GM19328 (cell line): Measurements from ENCODE around the gene IGF1R.

Experiments
- ATAC-seq: cut with Tn5 transposase; IDR thresholded peaks from one replicate; pipeline ENCODE4 v1.9.1; 2021; ENCODE audit warnings: mild to moderate bottlenecking, moderate library complexity; ENCODE audit not compliant: unreplicated experiment

Gene IGF1R

DNA sequence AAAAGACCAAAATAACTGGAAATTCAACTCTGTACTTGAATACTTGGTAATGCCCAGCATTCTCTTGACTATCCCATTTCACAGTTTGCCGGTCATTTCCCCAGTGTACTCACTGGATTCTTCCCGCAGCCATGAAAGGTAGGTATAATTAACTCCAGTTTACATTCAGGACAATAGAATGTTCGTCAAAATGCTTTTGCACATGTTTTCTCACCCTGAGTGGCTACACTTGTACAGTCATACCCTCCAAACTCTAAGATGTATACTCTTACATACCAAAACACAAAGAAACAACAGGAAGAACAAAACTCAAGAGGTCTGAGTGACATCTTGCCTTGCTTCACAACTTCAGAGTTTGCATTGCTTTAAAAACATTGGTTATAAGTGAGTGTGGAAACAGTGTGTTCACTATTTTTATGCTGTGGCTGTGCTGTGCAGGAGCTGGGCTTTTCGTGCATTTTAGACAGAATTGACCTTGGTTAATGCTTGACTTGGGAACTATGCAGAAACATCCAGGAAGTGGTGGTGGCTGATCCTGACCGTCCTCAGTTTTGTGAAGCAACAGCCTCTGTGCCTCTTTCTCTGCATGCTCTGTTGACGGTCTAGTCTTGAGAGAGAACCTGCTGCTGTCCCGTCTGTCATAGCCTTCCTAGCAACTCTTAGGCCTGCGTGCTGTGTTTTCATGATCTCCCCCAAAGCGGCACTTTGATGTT is 90.5 kb downstream of the IGF1R start:
- no peak for ATAC-seq

DNA sequence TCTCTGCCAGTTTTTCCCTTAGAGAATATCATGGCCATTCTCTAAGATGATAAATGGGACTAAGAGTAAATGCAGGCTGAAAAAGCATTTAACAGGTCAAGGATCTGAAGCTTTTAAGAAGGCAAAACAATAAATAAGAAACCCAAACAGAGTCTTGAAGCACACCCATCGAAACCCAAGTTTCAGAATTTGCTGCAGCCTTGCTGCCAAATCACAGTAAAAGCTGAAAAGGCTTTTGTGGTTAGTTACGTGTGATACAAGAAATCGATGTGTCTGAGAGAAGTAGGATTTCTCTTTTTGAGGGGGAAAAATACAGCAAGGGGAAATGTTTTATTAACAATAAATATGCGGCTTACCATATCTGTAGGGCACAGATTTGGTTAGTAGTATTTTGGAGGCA is 92.0 kb downstream of the IGF1R start:
- no peak for ATAC-seq

DNA sequence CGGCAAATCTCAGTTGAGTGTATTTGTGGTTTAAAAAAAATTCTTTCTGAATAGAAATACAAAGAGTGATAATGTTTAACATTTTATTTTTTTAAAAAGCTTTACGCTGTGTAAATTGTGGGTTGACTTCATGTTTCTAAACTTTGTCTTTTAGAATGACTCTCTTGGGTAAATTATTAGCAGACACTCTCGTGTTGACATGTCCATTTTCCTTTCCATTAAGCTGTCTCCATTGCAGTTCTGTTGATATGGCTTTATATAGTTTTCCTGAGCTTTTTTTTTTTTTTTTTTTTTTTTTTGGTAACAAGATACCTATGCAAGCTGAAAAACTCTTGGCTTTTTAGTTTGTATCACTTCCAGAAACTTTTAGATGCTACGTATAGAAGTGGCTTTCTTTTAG is 92.6 kb downstream of the IGF1R start:
- no peak for ATAC-seq

DNA sequence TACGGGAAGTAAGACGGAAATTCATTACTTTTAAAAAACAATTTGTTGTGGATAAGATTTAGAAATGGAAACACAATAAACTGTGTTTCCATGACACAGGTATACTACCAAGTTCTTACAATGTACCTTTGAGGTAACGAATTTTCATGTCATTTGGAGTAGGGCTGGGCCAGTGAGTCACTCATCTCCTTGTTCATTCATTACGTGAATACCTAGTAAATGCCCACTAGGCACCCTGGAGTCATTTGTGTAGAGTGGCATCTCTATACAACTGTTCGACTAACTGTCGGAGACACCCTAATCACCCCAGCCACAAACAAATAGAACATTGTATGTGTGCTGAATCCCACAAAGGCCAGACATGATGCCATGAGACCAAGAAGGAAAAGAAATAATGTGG is 94.8 kb downstream of the IGF1R start:
- ATAC-seq, result no peak

DNA sequence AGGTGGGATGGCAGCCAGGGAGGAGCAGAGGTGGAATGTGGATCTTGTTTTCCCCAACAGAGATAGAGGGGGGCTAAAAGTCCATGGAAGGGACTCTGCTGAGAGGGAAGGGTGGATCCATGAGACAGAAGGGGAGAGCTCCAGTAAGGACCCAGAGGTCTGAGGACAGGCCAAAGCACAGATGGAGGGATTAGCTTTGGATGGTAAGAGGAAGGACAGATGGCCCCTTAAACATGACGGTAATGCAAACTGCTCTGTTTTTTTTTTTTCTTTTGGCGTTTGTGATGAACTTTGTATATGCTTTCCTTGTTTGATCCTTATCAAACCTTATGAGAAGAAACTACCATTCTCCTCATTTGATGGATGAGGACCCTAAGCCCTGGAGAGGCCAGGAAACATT is 96.2 kb downstream of the IGF1R start:
- ATAC-seq, result no peak

DNA sequence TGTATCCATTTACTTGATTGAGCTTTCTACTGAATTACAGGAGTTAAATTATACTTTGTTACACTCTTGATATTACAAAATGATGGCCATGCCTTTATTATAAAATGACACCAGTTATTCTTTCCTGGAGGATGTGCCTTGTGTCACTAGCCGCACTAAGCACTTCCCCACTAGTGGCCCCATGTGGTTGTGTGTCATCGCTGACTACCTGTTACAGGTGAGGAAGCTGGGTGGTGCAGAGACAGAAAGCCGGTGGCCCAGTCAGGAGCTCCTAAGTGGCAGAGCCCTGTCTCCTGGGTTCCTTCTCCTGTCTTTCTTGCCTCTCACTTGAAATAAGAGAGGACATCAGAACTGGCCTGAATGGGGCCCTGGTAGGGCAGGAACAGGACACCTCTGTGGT is 96.8 kb downstream of the IGF1R start:
- no peak for ATAC-seq

DNA sequence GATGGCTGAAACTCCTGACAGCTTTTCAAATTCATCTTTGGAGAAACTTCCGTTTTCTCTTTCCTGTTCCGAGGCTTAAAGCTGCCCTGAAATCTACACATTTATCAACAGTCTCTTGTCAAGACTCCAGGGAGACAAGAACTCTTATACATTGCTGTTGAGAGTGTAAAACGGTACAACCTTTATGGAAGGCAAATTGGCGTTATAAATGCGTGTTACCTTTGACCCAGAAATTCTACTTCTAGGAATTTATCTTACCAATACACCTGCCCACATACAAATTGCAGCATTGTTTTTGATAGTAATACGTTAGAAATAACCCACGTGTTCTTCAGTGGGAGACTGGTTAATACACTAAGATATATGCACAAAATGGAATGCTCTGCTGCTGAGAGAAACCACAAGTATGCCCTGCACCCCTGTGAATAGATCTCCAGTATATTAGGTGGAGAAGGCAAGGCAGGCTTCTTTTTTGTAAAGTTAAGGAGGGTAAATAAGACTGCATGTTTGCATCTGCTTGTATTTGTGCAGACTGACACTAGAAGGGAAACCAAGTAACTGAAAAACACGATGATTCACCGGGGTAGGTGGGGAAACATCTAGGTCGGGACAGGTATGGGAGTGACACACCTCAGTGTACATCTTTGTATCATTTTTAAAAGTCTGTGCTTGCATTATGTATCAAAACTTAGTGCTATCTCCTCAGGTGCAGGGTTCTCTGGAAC is 97.5 kb downstream of the IGF1R start:
- no peak for ATAC-seq

DNA sequence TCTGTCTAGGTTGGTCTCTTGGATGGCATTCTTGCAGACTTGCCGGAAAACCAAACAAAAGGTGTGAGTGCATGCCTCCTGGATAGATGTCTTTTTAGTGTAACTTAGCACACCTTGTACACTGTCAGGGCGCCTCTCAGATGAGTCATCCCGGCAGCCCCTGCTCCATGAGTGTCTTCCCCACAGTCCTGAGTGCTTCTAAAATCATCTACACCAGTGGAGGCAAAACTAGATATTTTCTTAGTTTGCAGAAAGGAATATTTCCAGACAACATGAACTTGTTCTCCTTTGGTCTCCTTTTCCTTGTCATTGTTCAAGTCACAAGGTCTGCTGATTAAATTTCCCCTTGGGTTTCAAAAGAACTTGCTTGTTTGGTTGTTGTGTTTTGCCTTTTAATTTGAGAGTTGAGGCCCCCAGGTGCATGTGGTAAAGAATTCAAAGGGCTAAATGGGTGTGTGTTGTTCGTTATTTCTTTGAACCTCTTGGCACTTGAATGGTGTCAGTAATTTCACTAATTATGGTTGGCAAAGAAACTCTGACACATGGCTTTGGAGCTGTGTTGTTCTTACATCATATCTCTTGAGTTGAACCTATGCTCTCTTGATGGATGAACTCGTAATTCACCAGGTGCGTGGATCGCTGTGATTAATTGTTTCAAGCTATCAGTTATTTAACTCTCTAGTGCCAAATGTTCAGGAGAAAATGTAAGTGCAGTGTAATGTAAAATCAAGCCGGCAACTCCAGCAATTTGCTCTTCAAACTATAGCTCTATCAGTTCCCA is 98.2 kb downstream of the IGF1R start:
- no peak for ATAC-seq

DNA sequence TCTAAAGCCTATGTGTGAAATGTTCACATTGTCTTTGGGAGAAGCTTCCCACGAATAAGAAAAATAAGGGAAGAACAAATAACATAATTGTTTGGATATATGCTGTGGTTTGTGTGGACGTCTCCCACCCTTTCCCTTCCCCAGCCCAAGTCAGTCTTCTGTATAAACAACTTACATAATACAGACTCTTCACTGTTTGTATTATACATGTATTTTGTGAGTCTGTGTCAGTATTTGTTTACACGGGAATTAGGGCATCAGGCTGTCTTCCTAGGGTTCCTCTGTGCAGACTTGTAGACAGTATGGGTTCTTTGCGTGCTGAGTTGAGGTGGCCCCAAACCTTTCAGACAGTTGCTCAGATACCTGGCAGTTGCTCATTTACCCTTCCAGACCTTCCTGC is 103.4 kb downstream of the IGF1R start:
- no peak for ATAC-seq

DNA sequence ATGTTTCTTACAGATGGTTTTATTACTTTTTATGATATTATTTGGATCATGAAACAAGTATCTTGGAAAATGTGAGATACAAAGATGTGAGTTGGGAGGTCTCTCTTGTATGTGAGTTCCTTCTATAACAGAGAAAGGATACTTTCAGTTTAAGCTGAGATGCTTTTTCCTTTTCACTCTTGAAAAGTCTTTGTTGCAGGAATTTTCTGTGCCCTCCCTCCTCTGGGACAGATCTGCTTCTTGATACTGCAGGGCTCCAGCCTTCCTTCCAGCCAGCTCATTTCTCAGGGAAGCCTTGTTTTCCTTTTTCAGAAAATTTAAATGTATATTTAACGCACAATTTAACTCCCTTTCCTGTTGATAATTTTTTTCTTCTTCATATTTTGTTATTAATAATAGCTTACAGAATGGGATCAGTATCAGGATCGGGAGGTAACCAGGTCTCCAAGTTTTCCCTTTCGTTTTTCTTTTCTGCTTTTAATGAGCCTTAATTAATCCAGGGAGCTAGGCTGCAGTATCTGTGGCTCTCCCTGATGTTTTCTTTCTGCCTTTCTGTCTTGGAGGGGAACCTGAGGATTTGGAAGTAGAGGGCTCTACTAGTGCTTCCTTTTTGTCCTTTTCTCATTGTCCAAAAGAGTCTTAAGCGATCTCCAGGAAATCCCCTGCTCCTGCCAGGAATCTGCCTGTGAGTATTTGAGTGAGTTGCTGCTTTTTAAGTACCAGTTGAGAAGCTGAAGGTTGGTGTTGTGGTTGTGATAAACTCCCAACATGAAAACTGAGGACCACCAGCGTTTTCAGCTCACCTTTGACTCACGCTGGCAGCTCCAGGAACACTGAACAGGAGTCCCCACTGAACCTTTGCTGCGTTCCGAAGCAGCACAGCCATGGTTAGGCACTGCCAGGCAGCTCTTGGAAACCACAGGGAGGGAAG is 105.7 kb downstream of the IGF1R start:
- no peak for ATAC-seq

DNA sequence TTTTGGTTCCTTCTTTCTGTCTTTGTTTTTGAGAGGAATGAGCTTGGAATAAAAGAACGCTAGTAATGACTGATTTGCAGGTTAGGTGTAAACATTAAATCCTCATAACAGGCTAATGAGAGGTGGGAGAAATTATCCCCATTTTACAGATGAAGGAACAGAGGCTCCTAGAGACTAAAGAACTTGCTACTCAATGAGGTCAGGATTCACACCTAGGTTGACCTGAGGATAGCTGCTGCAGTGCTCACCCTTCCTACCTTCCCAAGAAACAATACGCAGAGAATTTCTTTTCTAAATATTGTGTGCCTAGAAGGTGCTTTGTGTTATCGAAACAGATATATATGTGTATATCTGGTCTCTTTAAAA is 106.3 kb downstream of the IGF1R start:
- ATAC-seq, result no peak

DNA sequence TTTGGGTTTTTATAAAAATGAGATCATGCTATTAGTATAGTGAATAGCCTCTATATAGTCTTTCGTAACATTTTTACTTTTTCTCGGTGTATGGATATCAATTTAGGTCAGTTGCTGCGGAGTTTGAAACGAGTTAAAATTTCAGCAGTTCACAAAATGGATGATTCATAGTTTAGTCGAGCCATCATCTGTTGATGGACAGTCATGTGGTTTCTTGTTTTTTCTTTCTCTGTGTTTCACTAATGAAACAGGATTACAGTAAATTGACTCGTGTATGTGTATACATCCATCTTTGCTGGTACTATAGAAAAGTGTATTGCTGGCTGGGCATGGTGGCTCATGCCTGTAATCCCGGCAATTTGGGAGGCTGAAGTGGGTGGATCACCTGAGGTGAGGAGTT is 106.8 kb downstream of the IGF1R start:
- ATAC-seq, result no peak

DNA sequence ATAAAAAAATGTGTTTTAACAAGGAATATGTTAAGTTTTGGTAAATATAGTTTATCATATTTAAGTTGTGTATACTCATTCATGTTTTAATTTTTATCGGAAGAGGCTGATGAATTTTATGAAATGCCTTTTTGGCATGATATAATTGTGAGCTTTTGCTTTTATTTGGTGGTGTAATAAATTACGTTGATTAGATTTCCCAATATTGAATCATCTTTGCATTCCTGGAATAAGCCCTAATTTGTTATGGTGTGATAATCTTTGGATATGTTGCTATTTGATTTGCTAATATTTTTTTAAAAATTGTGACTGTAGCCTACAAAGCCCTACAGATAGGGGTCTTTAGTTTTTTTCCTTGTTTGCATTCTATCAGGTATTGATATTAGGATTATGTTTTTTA is 107.4 kb downstream of the IGF1R start:
- no peak for ATAC-seq

DNA sequence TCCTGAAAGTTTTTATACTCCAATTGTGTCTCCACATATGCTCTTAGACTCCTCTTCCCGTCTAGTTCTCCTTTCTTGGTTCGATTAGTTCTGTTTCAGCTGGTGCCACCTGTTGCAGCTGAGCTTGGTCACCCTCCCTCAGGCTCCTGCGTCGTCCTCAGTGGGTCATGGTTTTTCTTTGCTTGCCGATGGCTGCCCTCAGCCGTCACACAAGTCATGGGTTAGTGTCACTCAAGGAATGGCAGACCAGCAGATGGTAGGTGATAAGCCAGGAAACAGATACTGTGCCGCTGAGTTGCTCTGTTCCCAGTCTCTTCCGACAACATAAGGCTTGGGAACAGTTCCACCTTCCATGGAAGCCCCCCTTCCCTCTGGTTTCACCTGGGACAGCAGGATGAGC is 109.9 kb downstream of the IGF1R start:
- no peak for ATAC-seq

DNA sequence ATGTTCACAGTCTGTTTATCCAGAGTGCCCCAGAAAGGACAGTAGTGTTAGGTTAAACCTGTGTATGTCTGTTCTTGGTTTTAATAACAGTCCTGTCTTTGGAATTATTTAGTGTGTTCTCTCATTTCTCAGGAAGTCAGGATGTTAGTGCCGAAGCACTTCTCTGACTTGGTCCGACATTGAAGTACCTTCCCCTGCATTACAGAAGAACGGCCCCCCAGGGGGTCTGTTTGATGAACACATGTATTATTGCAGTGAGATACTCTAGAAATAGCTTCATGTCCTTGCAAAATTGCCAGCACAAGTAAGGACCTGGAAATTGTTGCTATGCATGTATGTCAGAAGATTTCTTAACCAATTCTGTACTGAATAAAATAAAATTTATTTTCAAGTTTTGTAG is 110.9 kb downstream of the IGF1R start:
- ATAC-seq, result no peak

DNA sequence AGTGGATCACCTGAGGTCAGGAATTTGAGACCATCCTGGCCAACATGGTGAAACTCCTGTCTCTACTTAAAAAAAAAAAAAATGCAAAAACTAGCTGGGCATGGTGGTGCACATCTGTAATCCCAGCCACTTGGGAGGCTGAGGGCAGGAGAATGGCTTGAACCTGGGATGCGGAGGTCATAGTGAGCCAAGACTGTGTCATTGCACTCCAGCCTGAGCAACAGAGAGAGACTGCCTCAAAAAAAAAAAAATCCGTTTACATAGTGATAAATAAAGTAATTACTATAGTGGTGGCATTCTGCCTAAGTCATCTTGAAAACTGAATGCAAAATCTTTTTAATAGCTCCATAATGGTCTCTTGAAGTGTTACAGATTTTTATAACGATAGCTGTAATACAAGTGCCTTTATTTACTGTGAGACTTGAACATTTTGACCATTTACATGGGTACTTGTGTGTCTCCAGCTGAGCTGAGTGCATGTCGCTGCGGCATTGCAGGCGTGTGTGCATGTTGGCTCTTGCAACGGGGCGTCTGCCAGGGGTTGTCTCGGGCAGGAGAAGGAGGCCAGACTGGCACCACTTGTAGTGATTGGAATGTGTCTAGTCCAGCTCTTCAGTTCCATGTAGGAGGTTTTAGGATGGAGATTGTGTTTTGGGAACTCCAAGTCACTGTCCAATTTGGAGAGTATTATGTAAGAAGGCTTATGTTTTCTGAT is 111.9 kb downstream of the IGF1R start:
- ATAC-seq, result no peak

DNA sequence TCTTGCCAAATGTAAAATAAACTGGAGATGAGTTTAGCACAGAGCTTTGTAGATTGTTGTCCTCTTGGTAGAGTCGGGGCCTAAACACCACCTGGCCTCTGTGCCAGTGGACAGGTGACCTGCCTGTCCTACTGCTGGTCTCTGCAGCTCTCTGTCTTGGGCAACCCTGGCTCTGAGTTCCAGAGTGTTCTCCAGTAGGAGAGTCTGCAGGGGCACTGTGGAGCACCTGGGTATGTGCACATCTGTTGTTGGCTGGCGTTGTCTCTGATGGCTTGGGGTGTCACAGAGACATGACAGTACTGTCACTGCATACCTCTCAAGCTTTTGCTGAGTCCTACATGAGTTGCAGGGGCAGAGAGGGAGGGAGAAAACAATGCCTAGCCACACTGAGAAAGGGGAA is 112.6 kb downstream of the IGF1R start:
- no peak for ATAC-seq

DNA sequence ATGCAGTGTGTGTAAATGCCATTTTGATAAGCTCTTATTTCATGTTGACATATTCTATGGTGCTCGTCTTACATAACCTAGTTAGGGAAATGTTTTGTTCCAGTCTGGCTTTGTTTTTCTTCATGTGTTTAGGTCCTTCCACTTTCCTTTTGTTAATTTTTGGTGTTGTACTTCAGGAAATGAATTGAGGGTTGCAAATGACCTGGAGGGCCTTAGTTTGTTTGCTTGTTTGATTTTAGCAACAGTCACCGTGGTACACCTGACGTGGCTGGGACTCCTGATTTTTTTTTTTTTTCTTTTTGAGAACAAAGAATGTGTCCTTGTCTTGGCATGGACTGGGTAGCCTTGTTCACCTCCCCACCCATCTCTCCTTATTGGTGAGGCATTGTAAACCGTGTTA is 114.8 kb downstream of the IGF1R start:
- ATAC-seq, result no peak

DNA sequence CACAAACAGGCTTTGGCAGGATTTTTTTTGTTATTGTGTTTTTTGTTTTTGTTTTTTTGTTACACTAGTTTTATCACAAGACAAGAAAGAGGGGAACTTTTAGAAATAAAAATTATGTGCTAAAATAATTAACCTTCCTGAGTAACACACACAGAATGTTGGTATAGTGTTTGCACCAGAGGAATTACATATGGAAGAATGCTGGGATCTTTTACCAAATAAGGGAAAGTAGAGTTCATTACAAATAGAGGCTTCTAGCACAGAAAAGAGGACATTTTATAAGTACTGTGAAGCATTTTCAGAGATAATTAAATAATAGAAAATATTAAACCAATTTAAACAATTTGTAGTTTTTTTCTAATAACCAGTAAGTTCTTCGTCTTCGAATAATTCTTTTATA is 116.0 kb downstream of the IGF1R start:
- ATAC-seq, result no peak

DNA sequence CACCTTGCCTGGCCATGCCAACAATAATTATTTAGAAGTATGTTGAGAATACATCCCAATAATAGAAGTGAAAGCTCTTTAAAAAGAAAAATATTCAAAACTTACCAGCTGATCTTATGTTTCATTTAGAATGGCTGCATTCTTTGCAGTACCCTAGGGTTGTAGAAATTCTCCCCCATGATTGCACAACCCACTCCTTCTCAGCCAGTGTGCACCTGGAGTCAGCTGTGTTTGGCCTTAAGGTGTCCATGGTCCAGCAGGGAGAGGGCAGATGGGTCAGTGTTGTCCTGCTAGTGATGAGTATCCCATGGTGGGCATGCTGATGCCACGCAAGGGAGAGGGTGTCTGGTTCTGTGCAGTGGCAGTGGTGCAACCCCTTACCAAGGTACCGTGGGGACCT is 117.3 kb downstream of the IGF1R start:
- no peak for ATAC-seq
